SW 1271 (cell line): ENCODE measurements around the gene HES1.

Experiments
- DNase-seq, 2 experiments: peaks; one replicate each; lab custom pipeline; 2025; lab: John Stamatoyannopoulos, UW

HES1 gene

GRCh38 chr3:194102436-194102835, 33.5 kb upstream of the HES1 start:
- DNase-seq = no peak

- no peak for DNase-seq
Measured at GRCh38 chr3:194103505-194103904, 32.4 kb upstream of the HES1 start.

- DNase-seq = no peak
Measured at GRCh38 chr3:194103983-194104751, 31.8 kb upstream of the HES1 start.

GRCh38 chr3:194105292-194105691, 30.7 kb upstream of the HES1 start:
- no peak for DNase-seq

- DNase-seq = no peak
Measured at GRCh38 chr3:194107107-194107506, 28.8 kb upstream of the HES1 start.

- no peak for DNase-seq
Measured at GRCh38 chr3:194109192-194109863, 26.6 kb upstream of the HES1 start.

GRCh38 chr3:194110483-194110882, 25.5 kb upstream of the HES1 start:
- DNase-seq = no peak

GRCh38 chr3:194111336-194111735, 24.6 kb upstream of the HES1 start:
- DNase-seq = no peak

- DNase-seq = no peak
Measured at GRCh38 chr3:194112120-194113106, 23.5 kb upstream of the HES1 start.

- no peak for DNase-seq
Measured at GRCh38 chr3:194114123-194114522, 21.8 kb upstream of the HES1 start.

GRCh38 chr3:194117104-194117845, 18.7 kb upstream of the HES1 start:
- no peak for DNase-seq

- no peak for DNase-seq
Measured at GRCh38 chr3:194118920-194119319, 17.0 kb upstream of the HES1 start.

GRCh38 chr3:194119831-194120590, 15.9 kb upstream of the HES1 start:
- no peak for DNase-seq

- no peak for DNase-seq
Measured at GRCh38 chr3:194120789-194121770, 14.9 kb upstream of the HES1 start.

- DNase-seq = no peak
Measured at GRCh38 chr3:194121891-194122631, 13.9 kb upstream of the HES1 start.

GRCh38 chr3:194123726-194124125, 12.2 kb upstream of the HES1 start:
- no peak for DNase-seq

- no peak for DNase-seq
Measured at GRCh38 chr3:194124193-194124592, 11.8 kb upstream of the HES1 start.

GRCh38 chr3:194125442-194125841, 10.5 kb upstream of the HES1 start:
- DNase-seq = no peak

- DNase-seq = no peak
Measured at GRCh38 chr3:194126790-194127189, 9.2 kb upstream of the HES1 start.
